NCI-H1930 (cell line): ENCODE data around the gene RBBP8NL.

ENCODE experiments used
- DNase-seq, 2 experiments: peaks; one replicate each; lab custom pipeline; 2025; lab: John Stamatoyannopoulos, UW

RBBP8NL gene

DNA sequence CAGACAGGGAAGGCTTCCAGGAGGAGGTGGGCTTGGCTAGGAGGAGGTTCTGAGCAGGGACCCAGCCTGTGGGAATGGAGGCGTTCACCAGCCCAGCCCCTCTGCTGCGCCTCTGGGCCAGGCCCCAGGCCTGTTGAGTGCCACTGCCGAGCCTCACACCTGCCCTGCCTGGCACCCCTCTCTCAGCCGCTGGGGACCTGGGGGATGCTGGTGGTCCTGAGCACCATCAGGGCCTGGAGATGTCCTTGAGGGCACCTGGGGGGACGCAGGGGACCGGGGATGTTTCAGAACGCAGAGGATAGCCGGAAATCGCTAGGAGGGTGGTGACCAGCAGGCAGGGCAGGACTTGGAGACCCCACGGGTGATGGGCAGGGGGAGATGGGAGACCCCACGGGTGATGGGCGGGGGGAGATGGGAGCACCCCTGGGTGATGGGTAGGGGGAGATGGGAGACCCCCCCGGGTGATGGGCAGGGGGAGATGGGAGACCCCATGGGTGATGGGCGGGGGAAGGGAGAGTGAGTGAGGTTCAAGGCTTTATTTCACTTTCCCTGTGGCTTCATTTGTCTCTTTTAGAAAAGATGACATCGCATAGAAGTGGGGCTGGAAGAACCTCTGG, 35.7 kb upstream of the RBBP8NL start:
- DNase-seq = no peak

DNA sequence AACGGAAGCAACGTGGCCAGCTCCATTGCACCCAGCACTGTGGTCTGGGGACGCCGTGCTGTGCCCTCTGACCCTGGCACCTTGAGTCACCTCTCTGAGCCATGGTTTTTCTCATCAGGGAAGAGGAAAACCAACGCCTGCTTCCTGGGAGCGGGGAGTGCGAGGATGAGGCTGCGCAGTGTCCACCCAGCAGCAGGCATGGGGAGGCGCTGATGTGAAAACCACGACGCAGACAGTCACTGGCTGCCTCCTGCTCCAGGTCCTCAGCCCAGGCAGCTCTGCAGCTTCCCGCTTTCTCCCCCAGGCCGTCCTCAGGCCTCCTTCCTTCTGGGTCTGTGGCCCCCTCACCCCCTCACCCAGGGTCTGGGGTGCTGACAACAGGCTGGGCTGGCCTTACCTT, 34.5 kb upstream of the RBBP8NL start:
- no peak for DNase-seq

DNA sequence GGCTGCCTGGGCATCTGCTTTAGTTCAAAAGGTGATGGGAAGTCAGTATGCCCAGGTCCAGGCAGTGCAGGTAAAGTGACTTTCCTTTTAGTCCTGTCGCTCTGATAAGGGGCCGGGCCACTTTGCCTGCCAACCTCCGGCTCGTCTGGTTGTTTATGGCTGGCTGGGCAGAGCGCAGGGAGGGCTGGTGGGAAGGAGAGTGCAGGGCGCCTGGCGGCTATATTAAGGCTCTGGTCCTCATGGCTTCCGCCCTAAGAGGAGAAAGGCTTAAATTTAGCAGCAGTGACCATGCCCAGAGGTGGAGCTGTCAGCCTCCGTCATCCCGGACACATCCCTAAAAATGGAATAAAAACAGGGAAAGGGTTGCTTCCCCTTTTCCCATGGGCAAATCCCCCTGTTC, 33.8 kb upstream of the RBBP8NL start:
- no peak for DNase-seq

DNA sequence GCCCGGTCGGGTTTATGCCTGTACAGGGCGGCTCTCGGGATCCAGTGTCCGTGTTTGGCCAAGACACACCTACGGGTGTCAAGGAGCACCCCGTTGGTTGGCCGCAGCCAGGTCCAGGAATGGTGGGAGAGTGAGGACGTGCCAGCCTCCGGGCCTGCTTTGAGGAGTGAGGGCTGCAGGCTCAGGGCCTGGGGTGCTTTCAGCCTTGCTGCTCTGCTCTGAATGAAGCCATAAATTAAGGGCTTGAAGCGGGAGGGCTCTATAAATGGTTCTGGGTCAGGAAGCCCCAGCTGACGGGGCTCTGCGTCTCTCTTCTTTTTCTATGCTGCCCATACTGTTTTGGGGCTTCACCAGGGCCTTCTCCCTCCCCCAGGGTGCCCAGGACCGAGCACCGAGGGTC, 33.3 kb upstream of the RBBP8NL start:
- DNase-seq = no peak

DNA sequence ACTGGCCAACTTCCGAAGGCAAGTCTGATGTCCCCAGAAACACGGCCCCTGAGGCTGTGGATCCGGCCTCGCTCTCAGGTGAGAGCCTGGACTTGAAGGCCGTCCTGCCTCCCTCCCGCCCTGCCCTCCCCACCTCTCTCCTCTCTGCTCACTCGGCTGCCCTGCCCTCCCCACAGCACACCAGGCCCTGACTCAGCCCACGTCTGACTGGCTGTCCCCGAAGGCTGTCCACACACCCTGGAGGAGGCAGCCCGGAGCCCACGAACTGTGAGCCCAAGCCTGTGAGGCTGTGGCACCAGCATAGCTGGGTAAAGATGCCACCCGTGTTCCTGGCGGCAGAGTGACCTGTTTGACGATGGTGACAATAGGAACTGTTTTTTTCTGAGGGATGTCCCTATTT, 32.1 kb upstream of the RBBP8NL start:
- no peak for DNase-seq

DNA sequence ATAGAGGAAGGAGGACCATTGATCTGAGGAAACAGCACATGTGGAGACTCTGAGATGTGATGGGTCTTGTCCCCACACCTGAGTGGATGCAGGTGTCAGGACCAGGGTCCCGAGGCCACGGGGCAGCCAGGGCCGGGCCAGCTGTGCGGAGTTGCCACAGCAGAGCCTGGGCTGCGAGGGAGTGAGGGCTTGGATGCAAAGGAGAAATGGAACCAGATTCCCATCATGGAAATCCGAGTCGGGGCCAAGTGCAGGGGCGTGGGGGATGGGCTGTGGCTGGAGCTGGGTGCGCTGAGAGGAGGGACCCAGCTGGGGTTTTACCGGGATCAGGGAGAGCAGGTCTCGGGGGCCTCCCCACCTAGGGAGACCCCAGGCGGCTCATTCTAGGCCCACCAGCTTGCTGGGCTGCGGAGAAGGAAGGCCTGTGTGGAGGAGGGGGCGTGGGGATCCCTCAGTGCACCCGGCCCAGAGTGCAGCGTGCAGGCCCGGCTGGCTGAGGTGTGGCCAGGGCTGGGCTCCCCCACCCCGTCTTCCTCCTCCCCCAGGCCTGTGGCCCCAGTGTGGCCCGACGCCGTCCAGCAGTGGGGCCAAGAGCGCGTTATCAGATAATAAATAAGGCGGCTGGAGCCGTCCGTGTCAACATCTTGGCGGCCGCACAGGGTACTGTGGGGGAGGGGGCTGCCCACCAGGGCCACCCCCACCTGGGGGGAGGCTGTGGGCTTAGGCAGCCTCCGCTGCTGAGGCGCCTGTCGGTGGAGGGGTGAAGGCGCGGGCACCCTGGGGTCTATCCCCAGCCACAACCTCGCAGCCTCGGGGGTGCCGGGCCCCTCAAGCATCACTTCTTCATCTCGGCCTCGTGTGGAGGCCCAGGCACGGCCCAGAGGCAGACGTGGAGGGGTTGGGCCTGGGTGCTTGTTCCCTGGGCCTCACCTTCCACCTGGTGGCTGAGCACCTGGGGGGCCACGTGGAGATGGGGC, 31.2 kb upstream of the RBBP8NL start:
- no peak for DNase-seq

DNA sequence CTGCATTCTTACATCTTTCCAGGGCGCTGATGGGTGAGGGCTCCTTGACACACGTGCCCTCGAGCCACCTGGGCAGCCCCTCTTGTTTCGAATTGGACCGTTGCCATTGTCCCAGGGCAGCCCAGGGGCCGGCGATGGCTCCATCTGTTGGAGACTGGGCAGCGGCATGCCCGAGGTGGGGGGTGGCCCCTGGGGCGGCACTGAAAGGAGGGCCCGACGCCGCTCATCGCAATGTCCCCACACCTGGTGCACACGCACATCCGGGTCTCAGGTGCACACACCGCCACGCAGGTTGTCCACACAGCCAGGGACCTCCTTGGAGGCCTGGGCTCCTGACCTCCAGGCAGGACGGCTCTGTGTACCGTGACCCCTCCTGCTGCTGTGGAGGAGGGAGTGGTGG, 30.5 kb upstream of the RBBP8NL start:
- DNase-seq = no peak

DNA sequence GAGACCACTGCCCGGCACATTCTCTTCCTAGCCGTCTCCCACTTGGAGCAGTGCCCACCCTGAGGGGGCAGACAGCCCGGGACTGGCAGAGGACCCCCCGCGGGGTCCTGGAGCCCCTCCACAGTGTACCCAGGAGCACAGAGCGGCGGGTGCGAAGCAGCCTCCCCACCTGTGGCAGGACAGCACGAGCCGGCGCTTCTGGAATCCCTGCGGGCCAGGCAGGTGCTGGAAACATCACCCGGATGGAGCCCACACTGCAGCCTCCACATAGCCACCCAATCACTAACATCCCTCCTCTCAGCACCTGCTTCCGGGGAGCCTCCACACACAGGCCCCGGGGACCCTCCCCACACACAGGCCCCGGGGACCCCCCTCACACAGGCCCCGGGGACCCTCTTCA, 29.8 kb upstream of the RBBP8NL start:
- DNase-seq = no peak

DNA sequence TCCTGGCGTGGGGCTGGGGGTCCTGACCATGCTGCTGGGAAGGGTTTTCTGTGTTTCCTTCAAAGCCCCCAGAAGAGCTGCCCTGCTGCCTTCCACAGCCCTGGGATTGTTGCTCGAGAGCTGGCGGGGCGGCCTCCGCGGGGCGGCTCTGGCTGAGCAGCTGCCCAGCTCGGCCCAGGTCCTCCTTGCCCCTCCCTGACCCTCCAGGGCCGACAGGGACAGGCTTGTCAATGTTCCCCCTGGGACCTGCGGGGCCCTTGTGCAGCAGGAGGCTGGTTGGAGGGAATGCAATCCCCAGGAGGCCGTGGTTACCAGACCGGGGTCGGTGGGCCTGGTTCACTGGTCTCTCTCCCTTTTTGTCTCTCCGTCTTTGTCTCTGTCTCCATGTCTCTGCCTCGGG, 28.6 kb upstream of the RBBP8NL start:
- DNase-seq = no peak

DNA sequence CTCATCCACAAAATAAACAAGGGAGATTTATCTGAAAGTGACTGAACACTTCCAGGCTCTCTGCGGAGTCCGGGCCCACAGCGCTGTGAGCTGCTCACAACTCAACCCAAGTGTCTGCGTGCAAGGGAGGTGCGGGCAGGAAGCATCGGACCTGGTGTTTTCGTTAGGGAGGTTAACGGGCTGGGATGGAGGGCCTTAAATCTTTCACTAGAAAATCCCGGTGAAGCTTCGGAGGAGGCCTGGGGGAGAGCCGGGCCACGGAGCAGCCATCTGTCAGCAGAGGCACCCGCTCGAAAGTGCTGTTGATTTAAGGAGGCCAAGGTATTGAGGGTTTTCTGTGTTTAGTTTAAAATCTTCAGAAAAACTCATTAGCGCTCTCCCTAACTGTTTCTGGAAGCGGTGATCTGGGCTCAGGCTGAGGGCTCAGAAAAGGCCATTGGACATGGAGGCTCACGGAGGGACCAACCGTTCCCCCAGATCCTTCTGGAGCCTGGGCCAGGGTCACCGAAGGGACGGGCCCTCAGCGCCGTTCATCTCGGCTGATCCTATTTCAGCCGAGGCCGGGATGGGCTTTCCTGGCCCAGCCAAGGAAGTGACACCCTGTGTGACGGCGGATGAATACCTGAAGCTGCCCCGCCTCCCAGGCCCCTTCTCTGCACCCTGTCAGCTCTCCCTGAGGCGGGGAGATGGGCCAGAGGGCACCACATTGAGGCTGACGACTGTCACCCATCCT, 27.7 kb upstream of the RBBP8NL start:
- no peak for DNase-seq

DNA sequence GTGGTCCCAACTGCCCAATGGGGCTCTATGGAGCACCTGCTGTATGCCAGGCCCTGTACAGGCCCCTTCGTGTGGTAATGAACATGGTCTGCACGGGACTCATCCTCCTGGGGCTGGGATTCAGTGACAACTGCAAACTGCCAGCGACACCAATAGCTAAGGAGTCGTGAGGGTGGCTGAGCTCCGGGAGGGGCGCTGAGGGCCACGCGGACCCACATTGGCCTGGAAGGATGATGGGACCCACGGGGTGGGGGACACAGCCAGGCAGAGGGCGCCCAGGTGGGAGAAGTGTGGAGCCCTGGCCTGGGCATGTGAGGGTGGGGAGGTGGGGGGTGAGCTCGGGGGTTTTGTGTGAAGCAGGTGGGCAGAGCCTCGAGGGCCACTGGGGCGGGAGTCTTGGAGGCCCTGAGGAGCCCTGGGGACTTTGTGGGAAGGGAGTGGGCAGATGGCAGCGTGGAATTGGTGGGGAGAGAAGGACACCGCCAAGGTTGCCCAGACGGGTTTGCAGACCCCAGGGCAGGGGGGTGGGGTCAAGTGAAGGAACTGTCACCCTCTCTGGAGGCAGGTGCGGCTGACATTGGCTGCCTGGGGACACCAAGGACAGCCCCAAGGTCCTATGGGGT, 26.0 kb upstream of the RBBP8NL start:
- no peak for DNase-seq

DNA sequence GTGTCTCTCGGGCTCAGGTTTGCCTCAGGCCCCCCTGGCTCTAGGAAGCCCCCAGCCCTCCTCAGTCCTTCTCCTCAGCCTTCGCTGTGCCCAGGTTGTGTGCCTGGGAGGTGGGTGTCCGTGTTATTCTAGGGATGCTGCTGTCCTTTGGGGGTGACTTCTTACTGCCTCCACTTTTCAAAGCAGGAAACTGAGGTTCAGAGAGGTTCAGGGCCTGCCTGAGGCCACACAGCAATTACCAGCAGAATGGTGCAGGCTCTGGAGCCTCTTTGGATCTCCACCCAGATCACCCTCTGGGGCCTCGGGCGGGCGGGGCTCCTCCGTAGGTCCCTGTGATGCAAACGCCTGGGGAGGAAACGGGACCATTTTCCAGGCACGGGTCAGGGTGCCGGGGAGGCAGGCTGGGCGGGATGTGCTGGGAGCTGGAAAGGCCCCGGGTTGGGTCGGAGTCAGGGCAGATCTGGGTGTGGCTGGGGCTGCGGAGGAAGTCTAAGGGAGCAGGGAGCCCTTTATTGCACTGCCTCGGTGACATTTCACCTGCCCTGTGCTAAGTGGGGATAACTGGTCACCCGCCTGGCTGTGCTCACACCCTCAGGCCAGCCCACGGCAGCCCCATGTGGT, 25.2 kb upstream of the RBBP8NL start:
- DNase-seq = no peak

DNA sequence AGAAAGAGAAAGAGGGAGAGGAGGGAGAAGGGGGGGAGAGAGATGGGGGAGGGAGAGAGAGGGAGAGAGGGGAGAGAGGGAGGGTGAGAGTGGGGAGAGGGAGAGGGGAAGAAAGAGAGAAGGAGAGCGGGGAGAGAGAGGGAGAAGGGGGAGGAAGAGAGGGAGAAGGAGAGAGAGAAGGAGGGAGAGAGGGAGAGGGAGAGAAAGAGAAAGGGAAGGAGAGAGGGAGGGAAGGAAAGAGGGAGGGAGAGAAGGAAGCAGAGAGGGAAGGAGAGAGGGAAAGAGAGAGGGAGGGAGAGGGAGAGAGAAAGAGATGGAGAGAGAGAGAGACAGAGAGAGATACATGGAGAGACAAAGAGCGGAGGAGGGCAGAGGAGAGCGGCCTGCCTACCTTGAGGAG, 24.6 kb upstream of the RBBP8NL start:
- no peak for DNase-seq

DNA sequence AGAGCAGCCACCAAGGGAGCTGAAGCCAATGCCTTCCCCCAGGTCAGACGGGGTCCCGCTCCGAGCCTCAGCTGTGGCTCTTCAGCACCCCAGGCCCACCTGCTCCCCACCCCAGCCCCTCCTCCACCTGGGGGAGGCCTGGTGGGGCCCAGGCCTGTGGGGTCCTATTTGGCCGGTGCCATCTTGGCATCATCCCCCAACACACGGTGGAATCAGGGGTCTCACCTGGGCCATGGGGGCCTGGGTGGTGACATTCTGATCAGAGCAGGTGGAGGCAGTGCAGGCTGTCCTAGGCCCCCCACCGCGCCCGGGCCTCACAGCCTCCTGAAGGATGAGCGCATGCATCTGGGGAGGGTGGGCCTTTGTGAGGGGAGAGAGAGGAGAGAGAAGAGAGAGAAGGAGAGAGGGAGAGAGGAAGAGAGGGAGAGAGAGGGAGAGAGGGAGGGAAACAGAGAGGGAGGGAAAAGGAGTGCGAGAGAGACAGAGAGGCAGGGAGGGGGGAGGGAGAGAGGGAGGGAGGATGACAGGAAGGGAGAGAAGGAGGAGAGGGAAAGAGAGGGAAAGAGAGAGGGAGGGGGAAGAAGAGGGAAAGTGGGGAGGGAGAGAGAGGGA, 23.9 kb upstream of the RBBP8NL start:
- no peak for DNase-seq

DNA sequence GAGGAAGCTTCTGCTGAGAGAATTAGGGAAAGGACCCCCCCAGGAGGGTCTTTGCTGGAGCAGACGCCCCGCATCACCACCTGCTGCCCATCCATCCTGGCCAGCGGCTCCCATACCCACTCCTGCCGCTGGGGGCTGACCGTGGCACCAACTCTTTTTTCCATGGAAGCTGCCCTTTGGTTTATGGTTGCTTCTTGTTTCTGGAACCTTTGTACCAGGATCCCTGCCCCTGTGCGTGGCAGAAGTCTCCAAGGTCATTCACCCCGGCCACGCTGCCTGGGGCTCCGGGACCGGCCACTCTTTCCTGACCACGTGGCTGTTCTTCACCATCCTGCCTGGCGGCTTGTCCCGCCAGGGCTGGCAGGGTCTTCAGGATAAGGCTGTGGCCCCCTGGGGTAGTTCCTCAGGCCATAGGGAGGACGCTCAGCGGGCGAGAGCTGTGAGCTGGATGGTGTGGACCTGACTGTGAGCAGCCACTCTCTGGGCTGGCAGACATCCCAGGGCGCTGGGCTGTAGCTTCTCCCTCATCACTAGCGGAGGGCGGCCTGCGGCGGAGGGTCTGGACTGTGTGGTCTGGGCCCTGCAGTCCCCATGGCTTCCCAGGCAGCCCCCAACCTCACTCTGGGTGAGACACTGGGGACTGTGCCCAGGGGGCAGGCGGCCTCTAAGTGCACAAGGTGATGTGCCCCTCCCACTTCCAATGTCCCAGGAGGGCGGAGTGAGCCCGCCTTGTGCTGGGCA, 22.8 kb upstream of the RBBP8NL start:
- DNase-seq = no peak

DNA sequence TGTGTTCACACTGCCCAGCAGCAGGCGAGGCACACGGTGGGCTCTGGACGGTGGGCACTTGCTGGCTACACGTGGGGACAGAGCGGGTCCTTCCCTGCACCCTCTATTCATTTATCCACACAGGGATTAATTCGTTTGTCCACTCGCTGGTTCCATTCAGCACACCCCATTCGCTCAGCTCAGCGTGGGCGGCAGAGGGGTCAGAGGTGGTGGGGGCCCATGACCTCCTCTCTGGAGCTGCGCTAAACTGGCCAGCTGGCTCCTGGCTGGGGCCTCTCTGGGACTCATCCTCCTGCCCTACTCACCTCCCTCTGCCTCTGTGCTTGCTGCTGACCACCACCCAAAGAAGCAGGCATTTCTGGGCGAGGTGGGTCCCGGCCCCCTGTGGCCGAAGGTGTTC, 21.4 kb upstream of the RBBP8NL start:
- no peak for DNase-seq

DNA sequence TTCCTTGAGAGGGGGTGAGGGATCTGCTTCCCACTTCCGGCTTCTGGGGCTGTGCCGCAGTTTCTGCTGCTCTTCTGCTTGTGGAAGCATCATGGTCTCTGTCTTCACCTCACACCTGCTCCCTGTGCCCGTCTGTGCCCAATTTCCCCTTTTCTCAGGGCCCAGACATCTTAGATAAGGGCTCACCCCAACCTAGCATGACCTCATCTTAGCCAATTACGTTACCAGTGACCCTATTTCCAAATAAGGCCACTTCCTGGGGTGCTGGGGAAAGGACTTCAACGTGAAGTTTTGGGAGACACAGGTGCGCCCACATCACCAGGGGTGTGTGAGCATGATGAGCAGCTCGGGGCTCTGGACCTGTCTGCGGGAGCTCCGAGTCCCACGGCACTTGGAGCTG, 20.7 kb upstream of the RBBP8NL start:
- no peak for DNase-seq

DNA sequence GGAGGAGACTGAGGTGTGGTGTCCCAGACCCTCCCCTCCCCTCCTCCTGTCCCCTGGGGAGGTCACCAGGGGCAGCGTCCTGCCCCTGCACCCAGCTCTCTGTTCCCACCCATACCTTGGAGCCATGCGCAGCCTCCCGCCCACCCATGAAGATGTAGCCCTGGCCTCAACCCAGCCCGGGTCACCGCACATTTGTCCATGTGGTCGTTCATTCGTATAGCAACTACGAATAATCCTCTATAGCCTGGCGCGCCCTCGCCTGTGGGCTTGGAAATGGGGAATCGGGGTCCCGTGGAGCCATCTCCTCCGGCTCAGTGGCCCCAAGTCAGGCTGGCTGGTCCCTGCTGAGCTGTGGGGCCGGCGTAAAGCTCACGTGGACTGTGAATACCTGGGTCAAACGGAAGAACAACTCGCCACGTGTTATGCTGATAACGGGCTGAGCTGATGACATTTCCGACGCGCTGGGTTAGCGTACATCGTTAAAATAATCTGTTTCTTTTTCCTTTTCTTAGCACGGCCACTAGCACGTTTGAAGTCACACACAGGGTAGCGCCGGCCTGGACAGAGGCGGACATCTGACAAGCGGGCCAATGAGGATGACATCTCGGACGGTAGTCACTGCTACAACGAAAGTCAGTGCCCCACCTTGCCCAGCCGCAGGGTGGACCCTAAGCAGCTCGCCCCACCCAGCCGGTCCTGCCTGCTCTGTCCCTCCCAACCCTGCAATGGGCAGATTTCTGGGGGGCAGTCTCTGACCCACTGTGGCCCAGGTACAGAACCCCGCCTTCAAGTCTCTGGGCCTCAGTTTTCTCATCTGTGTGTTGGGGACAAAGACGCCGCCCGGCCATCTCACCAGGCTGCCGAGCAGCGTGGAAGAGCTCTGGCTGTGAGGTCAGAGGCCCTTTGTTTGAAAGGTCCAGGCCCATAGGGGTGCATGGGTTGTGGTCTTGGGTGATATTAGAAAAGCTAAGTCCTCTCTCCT, 19.8 kb upstream of the RBBP8NL start:
- no peak for DNase-seq

DNA sequence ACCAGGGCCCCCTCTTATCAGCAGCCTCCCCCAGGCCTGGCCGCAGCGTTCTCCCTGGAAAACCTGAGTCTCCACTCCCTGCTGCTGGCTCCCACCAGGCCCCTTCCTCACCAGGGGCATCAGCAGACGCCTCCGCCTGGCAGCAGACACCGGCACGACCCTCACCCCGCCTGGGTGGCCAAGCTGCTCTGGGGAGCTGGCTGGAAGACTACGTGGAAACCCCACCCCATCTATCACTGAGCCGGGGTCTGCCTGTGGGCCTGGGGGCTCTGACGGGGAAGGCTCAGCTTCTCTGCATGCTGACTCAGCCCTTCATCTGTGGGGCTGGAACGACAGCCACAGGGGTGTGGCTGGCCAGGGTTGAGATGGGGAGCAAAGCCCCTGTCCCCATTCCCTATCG, 19.1 kb upstream of the RBBP8NL start:
- no peak for DNase-seq
